ENCODE results near the gene LYVE1.
A peak's percentile ranks its signal among the peaks of the same experiment; 100 is the strongest.

Gene LYVE1

GRCh38 chr11:10551845-10552352 is 16.6 kb downstream of the LYVE1 start:
- DNase-seq = no peak

- no peak for DNase-seq
Measured at GRCh38 chr11:10551290-10551592, 17.2 kb downstream of the LYVE1 start.

DNA sequence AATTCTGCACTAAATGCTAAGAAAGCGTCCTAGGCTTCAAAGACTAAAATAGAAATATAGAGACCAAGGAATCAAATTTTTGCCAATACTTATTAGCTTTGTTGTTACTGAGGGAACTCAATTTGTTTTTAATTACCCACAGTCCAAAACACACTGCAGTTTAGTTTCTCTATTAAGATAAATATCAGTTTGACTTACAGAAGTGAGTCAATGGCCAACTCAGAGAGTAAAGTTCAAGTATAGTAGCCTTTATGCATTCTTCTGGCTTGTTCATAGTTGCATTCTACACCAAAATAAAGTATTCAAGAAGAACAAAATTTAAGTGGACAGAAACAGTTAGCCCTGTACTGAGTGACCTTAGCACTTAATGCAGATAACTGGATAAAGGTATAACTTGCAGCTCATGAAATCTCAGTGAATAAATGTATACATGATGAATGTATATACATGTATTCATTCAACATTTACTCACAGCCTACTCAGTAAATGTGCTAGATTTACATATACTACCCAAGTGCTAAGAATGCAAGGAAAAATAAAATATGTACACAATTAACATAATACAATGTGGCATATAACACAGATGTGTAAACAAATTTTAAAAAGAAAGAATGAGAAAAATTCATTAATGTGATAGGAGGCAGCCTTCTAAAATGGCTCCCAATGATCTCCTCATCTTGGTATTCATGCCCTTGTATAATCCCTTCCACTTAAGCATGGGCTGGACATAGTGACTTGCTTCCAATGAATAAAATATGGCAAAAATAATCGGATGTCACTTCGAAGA is 17.8 kb downstream of the LYVE1 start:
- no peak for DNase-seq

DNA sequence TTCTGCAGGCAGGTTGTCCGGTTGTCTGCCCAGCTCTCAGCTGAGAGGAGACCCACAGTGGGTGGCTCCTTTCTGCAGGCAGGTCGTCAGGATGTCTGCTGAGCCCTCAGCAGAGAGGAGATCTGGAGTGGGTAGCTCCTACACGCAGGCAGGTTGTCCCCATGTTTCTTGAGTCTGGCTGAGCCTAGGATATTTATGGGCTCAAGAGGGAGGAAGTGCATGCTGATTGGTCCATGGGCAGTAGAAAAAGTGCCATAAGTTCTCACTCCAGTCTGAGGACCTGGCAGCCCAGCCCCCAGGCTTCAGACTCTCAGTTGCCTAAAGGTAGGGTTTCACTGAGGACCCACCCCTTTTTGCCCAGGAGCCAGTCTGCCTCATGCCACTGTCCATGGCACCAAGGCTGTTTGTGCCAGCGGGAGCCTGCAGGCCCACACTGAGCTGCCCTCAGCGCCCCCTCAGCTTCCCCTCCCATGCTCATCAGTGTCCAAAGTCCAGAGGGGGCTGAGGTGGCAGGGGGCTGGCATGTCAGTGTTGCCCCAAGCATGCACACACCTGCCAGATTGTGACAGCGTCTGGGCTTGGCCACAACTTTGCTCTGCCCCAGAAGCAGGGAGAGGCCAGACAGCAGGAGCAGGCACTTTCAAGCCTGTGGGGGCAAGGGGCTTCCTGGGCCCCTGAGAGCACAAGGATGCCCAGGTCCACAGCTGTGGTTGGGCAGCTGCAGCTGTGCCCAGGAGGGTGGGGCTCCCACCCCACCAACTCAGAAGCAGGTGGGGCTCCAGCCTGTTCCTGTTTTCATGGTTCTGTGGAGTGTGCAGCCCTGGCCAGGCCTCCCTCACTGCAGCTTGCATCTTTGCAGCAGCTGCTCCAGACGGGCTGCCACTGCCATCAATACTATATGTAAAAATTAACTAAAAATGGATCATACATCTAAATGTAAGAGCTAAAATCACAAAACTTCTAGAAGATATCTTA is 23.7 kb downstream of the LYVE1 start:
- DNase-seq = no peak

GRCh38 chr11:10543782-10544181 is 24.7 kb downstream of the LYVE1 start:
- DNase-seq = no peak

GRCh38 chr11:10542776-10543175 is 25.7 kb downstream of the LYVE1 start:
- no peak for DNase-seq

DNA sequence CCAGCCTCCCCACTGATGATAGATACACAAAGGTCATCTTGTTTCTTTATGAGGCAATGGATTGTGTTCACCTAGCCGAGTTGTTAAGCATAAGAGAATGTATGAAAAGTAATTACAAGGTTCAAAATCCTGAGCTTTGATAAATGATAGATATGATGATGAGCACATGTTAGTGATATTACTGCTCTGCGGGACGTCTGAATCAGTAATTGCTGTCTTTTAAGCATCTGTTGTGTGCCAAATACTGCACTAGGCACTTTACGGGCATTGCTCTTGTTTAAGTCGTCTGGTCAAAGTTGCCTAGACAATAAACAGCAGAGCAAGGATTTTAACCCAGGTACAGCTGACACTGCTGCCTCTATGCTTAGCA is 26.9 kb downstream of the LYVE1 start:
- no peak for DNase-seq

DNA sequence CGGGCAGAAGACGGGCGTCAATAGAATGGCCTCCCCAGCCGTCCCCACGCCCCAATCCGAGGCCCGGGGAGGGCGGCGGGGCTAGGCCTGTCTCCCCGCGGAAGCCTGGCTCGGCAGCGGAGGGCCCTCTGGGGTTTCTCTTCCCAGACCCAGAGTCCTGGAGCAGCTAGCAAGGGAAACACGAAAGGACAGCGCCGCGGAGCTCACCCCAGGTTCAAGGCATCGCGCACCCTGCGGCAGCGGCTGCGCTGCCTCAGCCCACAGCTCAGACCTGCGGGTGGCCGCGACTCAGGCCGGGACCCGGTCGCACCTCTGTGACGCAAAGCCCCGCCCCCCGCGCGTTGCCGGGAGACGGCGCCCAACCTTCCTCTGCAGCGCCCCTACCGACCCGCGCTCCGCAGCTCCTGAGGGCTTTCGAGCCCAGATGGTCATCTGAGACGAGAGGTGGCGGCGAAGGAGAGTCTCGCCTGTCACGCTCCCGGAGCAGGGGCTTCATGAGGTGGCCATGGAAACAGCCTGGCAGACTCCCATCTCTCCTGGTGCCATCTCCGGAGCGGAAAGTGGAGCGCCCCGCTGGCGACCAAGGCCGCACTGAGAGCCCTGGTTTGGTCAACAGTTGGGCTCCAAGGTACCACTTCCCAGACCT is 27.4 kb downstream of the LYVE1 start, which contains the start of gene RNF141:
TSS of gene RNF141 (minus strand) at position 273 of the 646 bp plus-strand sequence. CDS start 7,029 bp downstream, outside the sequence.
- peak; percentile 86 to 95 (median 88) for DNase-seq

- no peak for DNase-seq
Measured at GRCh38 chr11:10540546-10540914, 27.9 kb downstream of the LYVE1 start.

GRCh38 chr11:10539339-10539738 is 29.1 kb downstream of the LYVE1 start:
- DNase-seq = no peak

- no peak for DNase-seq
Measured at GRCh38 chr11:10538924-10539323, 29.5 kb downstream of the LYVE1 start.

GRCh38 chr11:10537600-10537999 is 30.9 kb downstream of the LYVE1 start:
- no peak for DNase-seq

- no peak for DNase-seq
Measured at GRCh38 chr11:10534316-10534715, 34.1 kb downstream of the LYVE1 start.

- DNase-seq = no peak
Measured at GRCh38 chr11:10533323-10533722, 35.1 kb downstream of the LYVE1 start.

- no peak for DNase-seq
Measured at GRCh38 chr11:10532526-10532925, 35.9 kb downstream of the LYVE1 start.

- no peak for DNase-seq
Measured at GRCh38 chr11:10529279-10529678, 39.2 kb downstream of the LYVE1 start.

GRCh38 chr11:10528121-10528520 is 40.3 kb downstream of the LYVE1 start:
- no peak for DNase-seq

GRCh38 chr11:10526974-10527918 is 41.2 kb downstream of the LYVE1 start:
- no peak for DNase-seq

- DNase-seq = no peak
Measured at GRCh38 chr11:10524471-10524870, 44.0 kb downstream of the LYVE1 start.

DNA sequence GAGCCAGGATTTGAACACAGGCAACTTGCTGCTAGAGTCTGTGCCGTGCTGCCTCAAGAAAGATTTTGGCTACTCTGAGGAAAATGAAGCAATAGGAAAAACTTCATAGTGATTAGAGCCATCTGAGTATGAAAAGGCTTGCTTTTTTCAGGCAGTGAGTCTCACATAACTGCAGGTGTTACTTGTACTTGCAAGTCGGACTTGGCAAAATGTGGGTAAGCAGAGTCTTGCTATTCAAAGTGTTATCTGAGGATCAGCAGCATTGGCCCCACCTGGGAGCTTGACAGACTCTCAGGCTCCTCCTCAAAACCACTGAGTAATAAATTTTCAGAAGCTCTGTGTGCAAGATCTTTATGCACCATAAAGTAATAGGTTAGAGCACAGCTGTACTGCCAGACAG is 45.5 kb downstream of the LYVE1 start:
- DNase-seq = no peak

GRCh38 chr11:10522276-10522675 is 46.2 kb downstream of the LYVE1 start:
- DNase-seq = no peak

- no peak for DNase-seq
Measured at GRCh38 chr11:10520562-10520961, 47.9 kb downstream of the LYVE1 start.

Data from activated naive CD4-positive, alpha-beta T cell (primary cell).